Panc1 (cell line): ENCODE results near the gene UPF2. TPM values are rescaled to one million over a fixed set of nuclear protein-coding genes. Genes with fewer than 3 reads are reported as not detected.

Source experiments
- ATAC-seq: fragments of 200-7000 bp; cut with Tn5 transposase; 2 replicates; pipeline ENCODE4 v1.9.1; 2020; ENCODE audit warnings: mild to moderate bottlenecking, moderate library complexity
- BruUV-seq: library from RNA; stranded (reverse); fragments of 400-500 nt; replicated peaks from 2 replicates; lab custom pipeline; 2021; lab: Mats Ljungman, UMichigan
- CTCF ChIA-PET: fragments of 300-600 bp; sonication (Branson Sonifier 250); formaldehyde crosslinking; loops from one replicate; lab custom pipeline; 2022; ENCODE audit warnings: antibody characterized with exemption; lab: Charles Lee
- POLR2A ChIA-PET: fragments of 300-600 bp; sonication (Branson Sonifier 250); formaldehyde crosslinking; loops from one replicate; lab custom pipeline; 2022; ENCODE audit warnings: antibody characterized with exemption; lab: Charles Lee
- DNase-seq: peaks from one replicate; pipeline ENCODE4 v3.0.0-alpha.2; 2010; ENCODE audit warnings: low read depth, low spot score
- H3K27ac ChIP-seq: 2 replicates; pipeline ENCODE4 v1.5.1; 2011; ENCODE audit warnings: mild to moderate bottlenecking, low read length, inconsistent platforms
- H3K27me3 ChIP-seq: fragments of 200-500 bp; sonication (Bioruptor generic); 2 replicates; pipeline ENCODE4 v1.6.0; 2014; ENCODE audit warnings: low read length, inconsistent platforms; ENCODE audit not compliant: control insufficient read depth, insufficient read depth
- H3K36me3 ChIP-seq: fragments of 200-500 bp; sonication (Bioruptor generic); 2 replicates; pipeline ENCODE4 v1.5.1; 2014; ENCODE audit warnings: inconsistent platforms, mild to moderate bottlenecking, low read length, moderate library complexity; ENCODE audit not compliant: control insufficient read depth, insufficient read depth
- H3K4me1 ChIP-seq: 2 replicates; pipeline ENCODE4 v1.5.1; 2011; ENCODE audit warnings: inconsistent platforms, mild to moderate bottlenecking, low read length, moderate library complexity; ENCODE audit not compliant: control insufficient read depth, insufficient read depth
- H3K4me3 ChIP-seq, 2 experiments: 2 replicates each; pipeline ENCODE4 v1.5.1; 2011 to 2012; ENCODE audit warnings: low read depth in 2 of 2, low read length in 2 of 2, mild to moderate bottlenecking in 2 of 2, inconsistent platforms in 1 of 2, moderate library complexity in 1 of 2
- H3K9me3 ChIP-seq: fragments of 200-500 bp; sonication (Bioruptor generic); 2 replicates; pipeline ENCODE4 v1.5.1; 2014; ENCODE audit warnings: low read depth, mild to moderate bottlenecking, inconsistent platforms, low read length, moderate library complexity; ENCODE audit not compliant: control insufficient read depth, insufficient read depth
- POLR2AphosphoS5 ChIP-seq: IDR thresholded peaks from 2 replicates; pipeline ENCODE4 v1.6.1; 2012; ENCODE audit warnings: mild to moderate bottlenecking, low read depth, low read length, moderate library complexity
- SIN3A ChIP-seq: IDR thresholded peaks from 2 replicates; pipeline ENCODE4 v1.6.1; 2012; ENCODE audit warnings: low read depth, mild to moderate bottlenecking, low read length, moderate library complexity, borderline replicate concordance; ENCODE audit not compliant: insufficient read depth
- TCF7L2 ChIP-seq: IDR thresholded peaks from 2 replicates; pipeline ENCODE4 v1.6.1; 2011; ENCODE audit warnings: mild to moderate bottlenecking, low read depth, low read length, inconsistent platforms
- in situ Hi-C: cut with HindIII; loops from 2 replicates; pipeline ENCODE4 v1.10.0; 2016; ENCODE audit warnings: low sequenced_read_pairs, low pct_unique_long_range_greater_than_20kb
- intact Hi-C: fragments of 100-400 bp; cut with micrococcal nuclease; formaldehyde crosslinking; loops from one replicate; pipeline ENCODE4 v1.10.0; 2022; ENCODE audit not compliant: unreplicated experiment
- total RNA-seq: library from RNA; stranded (reverse); gene quantifications from one replicate; pipeline ENCODE4 v1.2.1, GENCODE V29; 2021; ENCODE audit not compliant: unreplicated experiment
- TF ChIP-seq, protein P1 (sequence below), 2 experiments: IDR thresholded peaks; 2 replicates each; pipeline ENCODE4 v1.6.1; 2011 to 2012; ENCODE audit warnings: low read depth in 2 of 2, control low read depth in 1 of 2, low read length in 1 of 2, mild to moderate bottlenecking in 1 of 2, moderate library complexity in 1 of 2; ENCODE audit not compliant: insufficient read depth in 1 of 2
- TF ChIP-seq, protein P2 (sequence below): fragments of 450-650 bp; IDR thresholded peaks from 2 replicates; pipeline ENCODE4 v1.5.1; 2017; ENCODE audit warnings: mild to moderate bottlenecking

UPF2 gene
- total RNA-seq, 1 experiment from 2014 or later: 19.1 TPM

DNA sequence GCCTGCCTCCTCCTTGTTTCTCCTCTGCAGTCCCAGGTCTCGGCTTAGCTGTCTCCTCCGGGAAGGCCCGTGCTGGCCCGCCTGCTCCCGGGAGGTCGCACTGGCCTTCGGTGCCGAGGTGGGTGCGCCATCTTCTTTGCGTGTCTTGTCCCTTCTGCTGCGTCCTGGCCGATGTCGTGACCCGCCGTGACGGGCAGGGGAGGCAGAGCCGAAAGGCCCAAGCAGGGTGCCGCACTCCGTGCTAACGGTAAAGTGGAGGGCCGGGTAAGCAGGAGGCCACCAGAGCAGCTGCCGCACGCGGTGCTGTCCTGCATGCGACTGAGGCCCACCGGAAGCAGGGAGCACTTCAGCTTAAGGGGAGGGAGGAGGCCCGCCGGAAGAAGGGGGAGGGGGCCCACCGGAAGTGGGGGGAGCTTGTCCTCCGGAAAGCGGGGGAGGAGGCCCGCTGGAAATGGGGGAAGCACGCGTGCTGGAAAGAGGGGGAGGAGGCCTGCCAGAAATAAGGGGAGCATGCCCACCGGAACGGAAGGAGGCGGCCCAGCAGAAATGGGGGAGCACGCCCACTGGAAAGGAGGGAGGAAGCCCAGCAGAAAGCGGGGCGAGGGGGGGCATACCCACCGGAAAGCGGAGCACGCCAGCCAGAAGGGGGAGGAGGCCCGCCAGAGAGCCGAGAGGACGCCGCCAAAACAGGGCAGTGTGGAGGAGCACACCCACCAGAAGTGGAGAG is 148.1 kb downstream of the UPF2 start:
- no peaks in the 10 kb centered on the region for H3K27me3 ChIP-seq
- ATAC-seq: no peak
- TF ChIP-seq, protein P1, sequence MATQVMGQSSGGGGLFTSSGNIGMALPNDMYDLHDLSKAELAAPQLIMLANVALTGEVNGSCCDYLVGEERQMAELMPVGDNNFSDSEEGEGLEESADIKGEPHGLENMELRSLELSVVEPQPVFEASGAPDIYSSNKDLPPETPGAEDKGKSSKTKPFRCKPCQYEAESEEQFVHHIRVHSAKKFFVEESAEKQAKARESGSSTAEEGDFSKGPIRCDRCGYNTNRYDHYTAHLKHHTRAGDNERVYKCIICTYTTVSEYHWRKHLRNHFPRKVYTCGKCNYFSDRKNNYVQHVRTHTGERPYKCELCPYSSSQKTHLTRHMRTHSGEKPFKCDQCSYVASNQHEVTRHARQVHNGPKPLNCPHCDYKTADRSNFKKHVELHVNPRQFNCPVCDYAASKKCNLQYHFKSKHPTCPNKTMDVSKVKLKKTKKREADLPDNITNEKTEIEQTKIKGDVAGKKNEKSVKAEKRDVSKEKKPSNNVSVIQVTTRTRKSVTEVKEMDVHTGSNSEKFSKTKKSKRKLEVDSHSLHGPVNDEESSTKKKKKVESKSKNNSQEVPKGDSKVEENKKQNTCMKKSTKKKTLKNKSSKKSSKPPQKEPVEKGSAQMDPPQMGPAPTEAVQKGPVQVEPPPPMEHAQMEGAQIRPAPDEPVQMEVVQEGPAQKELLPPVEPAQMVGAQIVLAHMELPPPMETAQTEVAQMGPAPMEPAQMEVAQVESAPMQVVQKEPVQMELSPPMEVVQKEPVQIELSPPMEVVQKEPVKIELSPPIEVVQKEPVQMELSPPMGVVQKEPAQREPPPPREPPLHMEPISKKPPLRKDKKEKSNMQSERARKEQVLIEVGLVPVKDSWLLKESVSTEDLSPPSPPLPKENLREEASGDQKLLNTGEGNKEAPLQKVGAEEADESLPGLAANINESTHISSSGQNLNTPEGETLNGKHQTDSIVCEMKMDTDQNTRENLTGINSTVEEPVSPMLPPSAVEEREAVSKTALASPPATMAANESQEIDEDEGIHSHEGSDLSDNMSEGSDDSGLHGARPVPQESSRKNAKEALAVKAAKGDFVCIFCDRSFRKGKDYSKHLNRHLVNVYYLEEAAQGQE (IDR thresholded peaks at IDR 0.05; ENCODE audit: insufficient read depth in 1 of 2, low read depth in 2 of 2, low read length in 1 of 2): no peak
- no peak for TF ChIP-seq POLR2AphosphoS5
- TF ChIP-seq, protein P2, sequence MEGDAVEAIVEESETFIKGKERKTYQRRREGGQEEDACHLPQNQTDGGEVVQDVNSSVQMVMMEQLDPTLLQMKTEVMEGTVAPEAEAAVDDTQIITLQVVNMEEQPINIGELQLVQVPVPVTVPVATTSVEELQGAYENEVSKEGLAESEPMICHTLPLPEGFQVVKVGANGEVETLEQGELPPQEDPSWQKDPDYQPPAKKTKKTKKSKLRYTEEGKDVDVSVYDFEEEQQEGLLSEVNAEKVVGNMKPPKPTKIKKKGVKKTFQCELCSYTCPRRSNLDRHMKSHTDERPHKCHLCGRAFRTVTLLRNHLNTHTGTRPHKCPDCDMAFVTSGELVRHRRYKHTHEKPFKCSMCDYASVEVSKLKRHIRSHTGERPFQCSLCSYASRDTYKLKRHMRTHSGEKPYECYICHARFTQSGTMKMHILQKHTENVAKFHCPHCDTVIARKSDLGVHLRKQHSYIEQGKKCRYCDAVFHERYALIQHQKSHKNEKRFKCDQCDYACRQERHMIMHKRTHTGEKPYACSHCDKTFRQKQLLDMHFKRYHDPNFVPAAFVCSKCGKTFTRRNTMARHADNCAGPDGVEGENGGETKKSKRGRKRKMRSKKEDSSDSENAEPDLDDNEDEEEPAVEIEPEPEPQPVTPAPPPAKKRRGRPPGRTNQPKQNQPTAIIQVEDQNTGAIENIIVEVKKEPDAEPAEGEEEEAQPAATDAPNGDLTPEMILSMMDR: no peak
- no peak for TF ChIP-seq TCF7L2
- TF ChIP-seq SIN3A: no peak
- H3K4me3 ChIP-seq: no peak overlapping the region
- intact Hi-C loops (no loop called here), in situ Hi-C loops (no loop called here)
- no peak overlapping the region for H3K27ac ChIP-seq
- no peak for DNase-seq
- ChIA-PET CTCF (no interaction called here), POLR2A (no interaction called here)
- no peaks in the 10 kb centered on the region for H3K36me3 ChIP-seq
- H3K9me3 ChIP-seq: no peaks in the 10 kb centered on the region
- no peaks in the 10 kb centered on the region for H3K4me1 ChIP-seq
- no TSS peak for BruUV-seq

DNA sequence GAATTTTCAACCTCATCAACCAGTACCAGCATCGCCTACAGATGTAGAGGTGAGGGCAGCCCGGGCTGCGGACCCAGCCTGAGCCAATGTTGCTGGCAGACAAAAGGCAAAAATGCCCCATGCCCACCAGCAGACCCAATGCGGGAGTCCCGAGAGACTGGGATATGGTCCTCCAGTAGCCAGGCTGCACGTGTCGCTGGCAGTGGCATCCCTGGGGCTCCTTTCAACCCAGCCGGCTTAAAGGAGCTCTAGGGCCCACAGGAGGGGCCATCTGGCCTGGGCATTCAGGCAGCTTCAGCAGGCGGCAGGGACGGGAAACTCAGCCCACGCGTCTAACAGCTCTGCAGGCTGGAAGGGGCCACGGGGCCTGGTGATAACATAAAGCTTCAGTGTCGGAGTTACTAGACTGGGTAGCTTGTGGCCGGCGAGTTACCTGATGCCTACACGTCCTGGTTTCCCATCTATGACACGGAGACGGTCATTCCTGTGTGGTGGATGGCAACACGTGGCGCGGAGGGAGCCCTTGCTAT is 148.8 kb downstream of the UPF2 start:
- BruUV-seq: no TSS peak
- no peak overlapping the region for H3K27ac ChIP-seq
- in situ Hi-C loops (no loop called here), intact Hi-C loops (no loop called here)
- H3K36me3 ChIP-seq: no peaks in the 10 kb centered on the region
- no peak overlapping the region for H3K4me3 ChIP-seq
- TF ChIP-seq POLR2AphosphoS5: no peak
- TF ChIP-seq, protein P2: no peak
- TF ChIP-seq SIN3A: no peak
- no peak for TF ChIP-seq TCF7L2
- TF ChIP-seq, protein P1 (IDR thresholded peaks at IDR 0.05; ENCODE audit: insufficient read depth in 1 of 2, low read depth in 2 of 2, low read length in 1 of 2): no peak
- DNase-seq (no peak), ATAC-seq (peak; percentile 60)
- POLR2A ChIA-PET: no interaction called here
- no peaks in the 10 kb centered on the region for H3K9me3 ChIP-seq
- CTCF ChIA-PET: interaction anchor here (0.6 kb wide), 1 partner anchor 184 kb away, joined by 3 read pairs; no protein-coding TSS in a partner anchor
- H3K27me3 ChIP-seq: no peaks in the 10 kb centered on the region
- H3K4me1 ChIP-seq: no peaks in the 10 kb centered on the region
